ENCODE results near the gene CDT1.
A peak's percentile ranks its signal among the peaks of the same experiment; 100 is the strongest.
"Not testable (repeated sequence)": the region's sequence is repeated elsewhere in the genome, so short reads cannot be mapped to it uniquely, and the experiment has no call there.

CDT1 gene

DNA sequence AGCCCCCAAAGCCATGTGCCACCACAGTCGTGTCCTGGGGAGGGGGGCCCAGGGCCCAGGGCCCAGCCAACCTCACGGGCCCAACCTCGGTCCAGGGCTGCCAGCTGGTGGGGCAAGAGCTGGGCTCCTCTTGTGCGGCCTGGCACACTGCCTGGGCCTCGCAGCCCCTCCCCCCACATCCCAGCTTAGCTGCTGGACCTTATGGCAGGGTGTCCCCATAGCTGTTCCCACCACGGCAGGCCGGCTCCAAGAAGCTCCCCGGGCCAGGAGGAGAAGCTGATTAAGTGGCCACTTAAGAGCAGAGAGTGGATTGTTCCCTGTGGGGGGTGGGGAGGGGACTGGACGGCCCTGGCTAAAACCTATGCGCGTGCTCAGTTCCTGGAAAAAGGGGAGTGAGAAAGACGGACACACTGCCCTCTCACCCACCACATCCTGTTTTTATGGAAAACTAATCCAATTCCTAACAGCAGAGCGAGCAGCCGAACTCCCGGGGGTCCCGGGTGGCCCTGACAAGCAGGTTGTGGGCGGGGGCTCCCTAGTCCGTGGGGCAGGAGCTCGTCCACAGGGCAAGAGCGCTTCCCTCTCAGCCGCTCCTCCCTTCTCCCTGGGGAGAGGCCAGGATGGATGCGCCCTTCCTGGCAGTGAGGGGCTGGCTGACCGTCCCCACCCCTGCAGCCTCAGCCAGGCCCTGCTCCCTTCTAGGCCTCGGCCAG lies 35.4 kb upstream of the CDT1 start:
- Histone ChIP-seq H3K4me3 (ENCODE audit: insufficient read depth, low read depth, low read length) (no peak overlapping the region), H3K27me3 (ENCODE audit: control insufficient read depth, insufficient read depth, low read length, poor library complexity, severe bottlenecking) (peaks cover 35% of the 10 kb centered on the region), H3K27ac (ENCODE audit: insufficient read depth, low read depth, low read length, poor library complexity, severe bottlenecking) (no peak overlapping the region), H3K4me1 (ENCODE audit: control insufficient read depth, insufficient read depth, low read length) (peaks cover 46% of the 10 kb centered on the region), H3K36me3 (ENCODE audit: control insufficient read depth, insufficient read depth, low read length) (no peaks in the 10 kb centered on the region), H3K9me3 (ENCODE audit: control insufficient read depth, low read length) (no peaks in the 10 kb centered on the region)
- 71 to 75% methylated on average over 23 to 24 of the region's 24 CpGs for WGBS, 2 experiments

DNA sequence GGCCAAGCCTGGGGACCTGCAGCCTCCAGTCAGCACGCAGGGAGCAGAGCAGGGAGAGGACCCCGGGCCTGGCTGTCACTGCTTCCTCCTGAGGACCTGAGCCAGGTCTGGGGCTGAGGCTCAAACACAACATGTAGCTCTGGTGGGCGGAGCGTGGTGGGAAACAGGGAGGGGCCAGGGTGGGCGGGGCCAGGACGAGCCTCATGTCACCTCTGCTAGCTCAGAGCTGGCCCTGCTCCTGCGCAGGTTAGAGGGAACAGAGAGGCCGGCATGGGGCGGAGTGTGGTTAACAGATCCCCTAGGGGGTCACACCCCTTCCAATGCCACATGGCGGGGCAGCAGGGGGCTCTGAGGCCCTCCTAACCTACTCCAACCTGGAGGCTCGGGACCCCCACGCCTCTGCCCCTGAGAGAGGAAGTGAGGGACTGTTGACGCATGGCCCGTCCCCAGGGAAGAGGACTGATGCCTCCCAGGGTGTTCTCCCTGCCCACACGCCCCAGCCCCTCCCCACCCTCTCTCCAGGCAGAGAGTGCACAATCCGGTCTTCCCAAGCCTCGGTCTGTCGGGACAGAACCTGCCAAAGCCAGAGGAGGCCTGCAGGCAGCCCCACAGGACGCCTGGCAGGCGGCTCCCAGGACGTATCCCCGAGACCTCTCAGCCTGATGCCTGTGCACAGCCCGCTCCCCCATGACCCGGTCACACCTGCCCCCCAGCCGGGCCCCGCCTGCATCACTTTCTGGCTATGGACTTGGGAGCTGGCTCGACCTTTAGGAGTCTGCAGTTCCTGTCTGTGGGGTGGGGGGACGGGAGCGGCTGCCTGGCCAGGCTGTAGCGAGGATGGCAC lies 33.8 kb upstream of the CDT1 start:
- Histone ChIP-seq H3K27ac (ENCODE audit: insufficient read depth, low read depth, low read length, poor library complexity, severe bottlenecking) (no peak overlapping the region), H3K27me3 (ENCODE audit: control insufficient read depth, insufficient read depth, low read length, poor library complexity, severe bottlenecking) (peaks cover 35% of the 10 kb centered on the region), H3K9me3 (ENCODE audit: control insufficient read depth, low read length) (no peaks in the 10 kb centered on the region), H3K36me3 (ENCODE audit: control insufficient read depth, insufficient read depth, low read length) (no peaks in the 10 kb centered on the region), H3K4me3 (ENCODE audit: insufficient read depth, low read depth, low read length) (peak overlapping the region; percentile 11), H3K4me1 (ENCODE audit: control insufficient read depth, insufficient read depth, low read length) (peaks cover 44% of the 10 kb centered on the region)
- 19 to 20% methylated on average over 30 of the region's 30 CpGs for WGBS, 2 experiments

DNA sequence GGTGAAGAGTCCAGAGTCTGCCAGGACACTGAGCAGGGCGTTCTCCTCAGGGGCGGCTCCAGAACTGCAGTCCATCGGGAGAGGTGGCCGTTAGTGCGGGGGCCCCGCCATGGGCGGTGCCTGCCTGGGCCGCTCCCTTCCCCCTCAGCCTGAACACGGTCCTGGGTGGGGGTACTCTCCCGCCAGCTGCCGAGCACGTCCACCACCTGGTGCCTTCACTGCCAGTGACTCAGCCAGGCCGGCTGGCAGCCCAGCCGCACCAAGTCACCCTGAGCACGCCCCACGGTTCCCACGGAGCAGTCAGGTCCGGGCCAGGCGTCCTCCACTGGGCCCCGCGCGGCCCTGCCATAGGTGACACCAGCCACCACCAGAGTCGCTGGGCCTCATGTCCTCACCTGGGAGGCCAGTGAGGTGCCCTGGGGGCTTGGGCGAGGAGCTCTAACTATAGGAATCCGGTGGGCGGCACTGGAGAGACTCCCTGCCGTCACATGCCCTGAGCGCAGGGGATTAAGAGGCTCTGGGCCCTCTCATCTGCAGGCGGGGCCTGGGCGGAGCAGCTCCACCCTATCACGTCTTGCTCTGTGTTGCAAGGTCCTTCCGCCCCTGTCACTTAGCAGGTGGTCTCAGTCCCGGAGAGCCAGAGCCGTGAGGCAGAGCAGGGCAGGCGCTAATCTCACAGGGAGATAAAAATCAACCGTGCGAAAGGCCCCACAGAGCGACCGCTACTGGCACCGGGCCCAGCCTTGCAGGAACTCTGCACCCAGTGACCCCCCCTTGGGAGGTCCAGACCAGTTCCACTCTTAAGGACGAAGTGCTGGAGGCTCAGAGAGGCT lies 32.9 kb upstream of the CDT1 start:
- WGBS, 2 experiments, result 20 to 21% methylated on average over 41 of the region's 41 CpGs
- peak overlapping the region; percentile 13 for H3K4me3 ChIP-seq (ENCODE audit: insufficient read depth, low read depth, low read length)
- peaks cover 35% of the 10 kb centered on the region for H3K27me3 ChIP-seq (ENCODE audit: control insufficient read depth, insufficient read depth, low read length, poor library complexity, severe bottlenecking)
- no peak overlapping the region for H3K27ac ChIP-seq (ENCODE audit: insufficient read depth, low read depth, low read length, poor library complexity, severe bottlenecking)
- peaks cover 44% of the 10 kb centered on the region for H3K4me1 ChIP-seq (ENCODE audit: control insufficient read depth, insufficient read depth, low read length)
- H3K36me3 ChIP-seq (ENCODE audit: control insufficient read depth, insufficient read depth, low read length), result no peaks in the 10 kb centered on the region
- H3K9me3 ChIP-seq (ENCODE audit: control insufficient read depth, low read length), result no peaks in the 10 kb centered on the region

DNA sequence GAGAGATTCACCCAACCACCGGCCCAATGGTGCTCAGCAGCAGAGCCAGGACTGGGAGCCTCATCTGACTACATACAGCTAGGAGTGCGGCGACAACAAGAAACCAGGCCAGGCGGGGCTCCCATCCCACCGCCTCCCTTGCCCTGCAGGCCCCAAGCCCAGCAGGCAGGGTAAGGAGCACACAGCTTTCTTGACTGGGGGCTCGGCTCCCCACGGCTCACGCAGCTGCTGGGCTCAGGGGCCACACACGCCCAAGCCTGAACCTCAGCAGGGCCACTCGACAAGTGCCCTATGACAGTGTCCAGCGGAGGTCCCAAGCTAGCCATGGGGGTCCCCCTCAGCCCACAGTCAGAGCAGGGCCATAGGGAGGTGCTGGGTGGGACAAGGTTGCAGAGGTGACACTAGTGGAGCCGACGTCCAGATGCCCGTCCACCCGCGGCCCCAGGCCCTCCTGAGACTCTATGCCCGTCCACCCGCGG lies 32.3 kb upstream of the CDT1 start:
- 74 to 77% methylated on average over 16 to 19 of the region's 19 CpGs for WGBS, 2 experiments
- no peaks in the 10 kb centered on the region for H3K9me3 ChIP-seq (ENCODE audit: control insufficient read depth, low read length)
- no peak overlapping the region for H3K27ac ChIP-seq (ENCODE audit: insufficient read depth, low read depth, low read length, poor library complexity, severe bottlenecking)
- peaks cover 47% of the 10 kb centered on the region for H3K4me1 ChIP-seq (ENCODE audit: control insufficient read depth, insufficient read depth, low read length)
- H3K4me3 ChIP-seq (ENCODE audit: insufficient read depth, low read depth, low read length), result peak overlapping the region; percentile 13
- H3K36me3 ChIP-seq (ENCODE audit: control insufficient read depth, insufficient read depth, low read length), result no peaks in the 10 kb centered on the region
- H3K27me3 ChIP-seq (ENCODE audit: control insufficient read depth, insufficient read depth, low read length, poor library complexity, severe bottlenecking), result peaks cover 35% of the 10 kb centered on the region

DNA sequence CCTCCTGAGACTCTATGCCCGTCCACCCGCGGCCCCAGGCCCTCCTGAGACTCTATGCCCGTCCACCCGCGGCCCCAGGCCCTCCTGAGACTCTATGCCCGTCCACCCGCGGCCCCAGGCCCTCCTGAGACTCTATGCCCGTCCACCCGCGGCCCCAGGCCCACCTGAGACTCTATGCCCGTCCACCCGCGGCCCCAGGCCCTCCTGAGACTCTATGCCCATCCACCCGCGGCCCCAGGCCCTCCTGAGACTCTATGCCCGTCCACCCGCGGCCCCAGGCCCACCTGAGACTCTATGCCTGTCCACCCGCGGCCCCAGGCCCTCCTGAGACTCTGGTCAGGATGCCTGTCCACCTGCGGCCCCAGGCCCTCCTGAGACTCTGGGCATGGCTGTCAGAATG lies 31.8 kb upstream of the CDT1 start:
- peaks cover 47% of the 10 kb centered on the region for H3K4me1 ChIP-seq (ENCODE audit: control insufficient read depth, insufficient read depth, low read length)
- H3K36me3 ChIP-seq (ENCODE audit: control insufficient read depth, insufficient read depth, low read length); H3K27ac ChIP-seq (ENCODE audit: insufficient read depth, low read depth, low read length, poor library complexity, severe bottlenecking); H3K9me3 ChIP-seq (ENCODE audit: control insufficient read depth, low read length); H3K4me3 ChIP-seq (ENCODE audit: insufficient read depth, low read depth, low read length): not testable (repeated sequence)
- peaks cover 35% of the 10 kb centered on the region for H3K27me3 ChIP-seq (ENCODE audit: control insufficient read depth, insufficient read depth, low read length, poor library complexity, severe bottlenecking)
- WGBS, 2 experiments, result 92 to 93% methylated on average over 17 of the region's 23 CpGs

DNA sequence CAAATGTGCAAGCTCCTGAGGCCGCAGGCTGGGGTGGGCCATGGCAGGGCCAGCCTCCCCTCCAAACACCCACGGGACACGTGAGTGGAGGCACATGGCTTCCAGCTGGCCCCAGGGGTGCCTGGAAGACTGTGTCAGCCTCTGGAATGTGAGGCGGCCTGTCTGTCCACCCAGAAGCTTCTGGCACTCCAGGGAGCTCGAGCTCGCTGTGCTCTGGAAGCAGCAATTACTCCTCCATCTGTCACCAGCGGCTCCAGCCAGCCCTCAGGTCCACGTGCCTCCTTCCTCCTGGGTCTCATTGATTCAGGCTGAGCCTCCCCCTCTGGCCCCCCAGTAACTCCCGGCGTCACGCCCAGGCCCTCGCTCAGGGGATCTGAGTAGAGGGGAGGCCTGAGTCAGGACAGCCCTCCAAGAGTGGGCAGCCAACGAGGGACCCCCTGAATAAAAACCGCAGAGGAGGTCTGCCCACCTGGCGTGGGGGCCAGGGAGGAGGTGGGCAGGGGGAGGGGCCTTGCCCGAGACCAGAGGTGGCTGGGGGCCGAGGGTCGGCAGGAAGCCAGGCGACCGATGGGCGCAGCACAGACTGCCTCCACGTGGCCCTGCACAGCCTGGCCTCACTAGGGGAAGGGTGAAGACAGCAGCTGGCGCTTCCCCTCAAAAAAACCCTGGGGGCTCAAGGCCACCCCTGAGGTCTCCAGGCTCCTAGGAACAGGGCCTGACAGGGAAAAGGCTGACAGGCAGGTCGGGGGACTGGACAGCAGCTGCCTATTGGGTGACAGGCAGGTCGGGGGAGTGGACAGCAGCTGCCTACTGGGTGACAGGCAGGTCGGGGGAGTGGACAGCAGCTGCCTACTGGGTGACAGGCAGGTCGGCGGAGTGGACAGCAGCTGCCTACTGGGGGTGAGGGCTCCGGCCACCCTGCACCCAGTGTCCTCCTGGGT lies 30.4 kb upstream of the CDT1 start:
- no peaks in the 10 kb centered on the region for H3K36me3 ChIP-seq (ENCODE audit: control insufficient read depth, insufficient read depth, low read length)
- peaks cover 54% of the 10 kb centered on the region for H3K4me1 ChIP-seq (ENCODE audit: control insufficient read depth, insufficient read depth, low read length)
- H3K4me3 ChIP-seq (ENCODE audit: insufficient read depth, low read depth, low read length), result no peak overlapping the region
- H3K27me3 ChIP-seq (ENCODE audit: control insufficient read depth, insufficient read depth, low read length, poor library complexity, severe bottlenecking), result peaks cover 32% of the 10 kb centered on the region
- no peak overlapping the region for H3K27ac ChIP-seq (ENCODE audit: insufficient read depth, low read depth, low read length, poor library complexity, severe bottlenecking)
- WGBS, 2 experiments, result 72 to 73% methylated on average over 29 of the region's 29 CpGs
- no peaks in the 10 kb centered on the region for H3K9me3 ChIP-seq (ENCODE audit: control insufficient read depth, low read length)

DNA sequence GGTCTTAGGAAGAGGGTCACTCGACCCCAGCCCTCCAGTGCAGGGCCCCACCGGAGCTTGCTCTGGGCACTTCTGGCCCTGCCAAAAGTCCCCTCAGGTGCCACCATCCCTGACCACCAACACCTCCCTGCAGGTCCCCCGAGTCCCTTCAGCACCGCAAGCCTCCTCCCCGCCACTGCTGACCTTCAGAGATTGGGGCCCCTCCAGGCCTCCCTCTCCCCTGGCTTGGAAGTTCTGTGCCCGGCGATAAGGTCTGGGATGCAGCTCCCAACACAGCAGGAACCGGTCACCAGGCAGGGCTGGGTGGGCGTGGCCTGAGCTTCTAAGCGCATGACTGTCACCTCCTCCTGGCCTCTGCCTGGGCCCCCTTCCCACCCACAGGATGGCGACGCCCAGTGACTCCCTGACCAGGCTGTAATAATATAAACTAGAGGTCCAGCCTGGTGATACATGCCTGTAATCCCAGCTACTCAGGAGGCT lies 29.7 kb upstream of the CDT1 start:
- Histone ChIP-seq H3K27ac (ENCODE audit: insufficient read depth, low read depth, low read length, poor library complexity, severe bottlenecking) (no peak overlapping the region), H3K4me1 (ENCODE audit: control insufficient read depth, insufficient read depth, low read length) (peaks cover 59% of the 10 kb centered on the region), H3K4me3 (ENCODE audit: insufficient read depth, low read depth, low read length) (no peak overlapping the region), H3K9me3 (ENCODE audit: control insufficient read depth, low read length) (no peaks in the 10 kb centered on the region), H3K36me3 (ENCODE audit: control insufficient read depth, insufficient read depth, low read length) (no peaks in the 10 kb centered on the region), H3K27me3 (ENCODE audit: control insufficient read depth, insufficient read depth, low read length, poor library complexity, severe bottlenecking) (peaks cover 32% of the 10 kb centered on the region)
- 65 to 67% methylated on average over 12 of the region's 12 CpGs for WGBS, 2 experiments

DNA sequence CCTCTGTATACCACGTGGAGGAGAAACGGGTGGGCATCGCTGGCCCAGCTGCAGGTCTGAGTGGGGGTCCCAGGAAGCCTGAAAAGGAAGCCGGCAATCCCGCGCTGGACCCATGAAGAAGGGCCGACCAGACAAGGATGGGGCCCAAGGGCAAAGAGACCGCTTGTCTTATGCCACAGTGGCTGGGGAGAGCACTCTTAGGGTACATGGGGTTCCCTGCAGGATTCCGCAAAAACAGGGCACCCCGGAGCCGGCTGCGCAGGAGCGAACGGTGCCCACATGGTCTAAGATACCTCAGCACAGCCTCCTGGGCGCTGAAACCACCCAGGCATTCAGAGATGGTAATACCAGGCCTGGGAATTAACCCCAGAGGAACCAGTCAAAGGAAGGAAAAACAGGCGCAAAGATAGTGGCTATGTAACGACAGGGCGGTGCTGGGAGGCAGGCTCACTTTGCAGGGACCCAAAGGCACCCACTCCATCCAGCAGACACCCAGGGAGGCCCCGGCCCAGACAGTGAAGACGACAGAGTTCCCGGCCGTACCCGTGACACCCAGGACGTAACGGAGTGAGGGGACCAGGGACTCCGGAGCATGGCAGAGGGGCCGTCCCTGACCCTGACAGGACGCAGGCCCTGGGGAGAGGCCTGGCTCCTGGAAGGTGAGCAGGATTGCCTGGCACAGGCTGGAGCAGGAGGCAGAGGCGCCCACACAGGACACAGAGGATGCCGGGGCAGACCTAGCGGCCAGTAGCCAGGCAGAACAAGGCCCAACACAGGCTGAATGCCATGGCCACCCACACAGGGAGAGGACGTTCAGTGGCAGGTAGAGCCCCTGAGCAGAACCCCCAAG lies 28.8 kb upstream of the CDT1 start:
- Histone ChIP-seq H3K27me3 (ENCODE audit: control insufficient read depth, insufficient read depth, low read length, poor library complexity, severe bottlenecking) (peaks cover 29% of the 10 kb centered on the region), H3K9me3 (ENCODE audit: control insufficient read depth, low read length) (no peaks in the 10 kb centered on the region), H3K36me3 (ENCODE audit: control insufficient read depth, insufficient read depth, low read length) (no peaks in the 10 kb centered on the region), H3K27ac (ENCODE audit: insufficient read depth, low read depth, low read length, poor library complexity, severe bottlenecking) (no peak overlapping the region), H3K4me1 (ENCODE audit: control insufficient read depth, insufficient read depth, low read length) (peaks cover 55% of the 10 kb centered on the region), H3K4me3 (ENCODE audit: insufficient read depth, low read depth, low read length) (no peak overlapping the region)
- WGBS, 2 experiments, result 93 to 95% methylated on average over 32 of the region's 32 CpGs

All from ectodermal cell (in vitro differentiated cells).